Keratinocyte (primary cell): ENCODE results near the gene EEF1AKMT1. TPM values are rescaled to one million over a fixed set of nuclear protein-coding genes. Genes with fewer than 3 reads are reported as not detected.

ENCODE experiments used
- DNase-seq: peaks from one replicate; pipeline ENCODE4 v3.0.0-alpha.2; 2011; ENCODE audit warnings: low read depth, missing footprints, low spot score
- FAIRE-seq: peaks from 2 replicates; lab custom pipeline; 2011; peaks lifted over from hg19 to GRCh38; lab: Jason Lieb, UNC
- H2AFZ ChIP-seq: 2 replicates; pipeline ENCODE4 v1.6.0; 2012; ENCODE audit warnings: low read length, control low read depth, inconsistent platforms; ENCODE audit not compliant: control insufficient read depth
- H3K27ac ChIP-seq: 2 replicates; pipeline ENCODE4 v1.5.1; 2011; ENCODE audit warnings: low read length; ENCODE audit not compliant: control insufficient read depth, insufficient read depth
- H3K27me3 ChIP-seq: 3 replicates; pipeline ENCODE4 v1.6.0; 2011; ENCODE audit warnings: low read length; ENCODE audit not compliant: control insufficient read depth, insufficient read depth; ENCODE audit errors: extremely low read depth
- H3K36me3 ChIP-seq, 2 experiments: 2 replicates in 1 of 2; 3 replicates in 1 of 2; pipeline ENCODE4 v1.5.1; 2011; ENCODE audit warnings: low read length in 2 of 2, mild to moderate bottlenecking in 1 of 2; ENCODE audit not compliant: control insufficient read depth in 2 of 2, insufficient read depth in 2 of 2; ENCODE audit errors: extremely low read depth in 1 of 2
- H3K4me1 ChIP-seq: 3 replicates; pipeline ENCODE4 v1.5.1; 2011; ENCODE audit warnings: low read length; ENCODE audit not compliant: control insufficient read depth, insufficient read depth; ENCODE audit errors: extremely low read depth
- H3K4me2 ChIP-seq: 3 replicates; pipeline ENCODE4 v1.6.0; 2011; ENCODE audit warnings: low read depth, low read length; ENCODE audit not compliant: control insufficient read depth, insufficient read depth; ENCODE audit errors: extremely low read depth
- H3K4me3 ChIP-seq, 3 experiments: fragments of 200-600 bp in 1 of 3; sonication (generic) in 1 of 3; 2 replicates in 2 of 3; 3 replicates in 1 of 3; pipeline ENCODE4 v1.5.1; 2011 to 2016; ENCODE audit warnings: low read length in 3 of 3, mild to moderate bottlenecking in 3 of 3, control low read depth in 2 of 3, inconsistent platforms in 1 of 3, low read depth in 1 of 3, mixed read lengths in 1 of 3, mixed run types in 1 of 3, moderate library complexity in 1 of 3; ENCODE audit not compliant: control insufficient read depth in 2 of 3, insufficient read depth in 2 of 3; ENCODE audit errors: extremely low read depth in 1 of 3
- H3K79me2 ChIP-seq: 2 replicates; pipeline ENCODE4 v1.6.0; 2012; ENCODE audit warnings: low read length; ENCODE audit not compliant: control insufficient read depth, insufficient read depth
- H3K9ac ChIP-seq: 3 replicates; pipeline ENCODE4 v1.6.0; 2011; ENCODE audit warnings: low read length; ENCODE audit not compliant: control insufficient read depth, insufficient read depth; ENCODE audit errors: extremely low read depth
- H3K9me1 ChIP-seq: 3 replicates; pipeline ENCODE4 v1.6.0; 2011; ENCODE audit warnings: low read length; ENCODE audit not compliant: control insufficient read depth, insufficient read depth; ENCODE audit errors: extremely low read depth
- H3K9me3 ChIP-seq: 2 replicates; pipeline ENCODE4 v1.5.1; 2012; ENCODE audit warnings: low read depth, low read length; ENCODE audit not compliant: control insufficient read depth
- H4K20me1 ChIP-seq: 3 replicates; pipeline ENCODE4 v1.6.0; 2011; ENCODE audit warnings: low read length; ENCODE audit not compliant: control insufficient read depth, insufficient read depth; ENCODE audit errors: extremely low read depth
- CTCF ChIP-seq, 3 experiments: IDR thresholded peaks in 1 of 3; conservative IDR thresholded peaks in 1 of 3; optimal IDR thresholded peaks in 1 of 3; 2 replicates in 2 of 3; 3 replicates in 1 of 3; pipeline versions ENCODE3 to v1.5.1; 2011; ENCODE audit warnings: low read length in 3 of 3, mild to moderate bottlenecking in 3 of 3, moderate library complexity in 2 of 3, control low read depth in 1 of 3, inconsistent platforms in 1 of 3; ENCODE audit not compliant: insufficient read depth in 2 of 3; ENCODE audit errors: extremely low read depth in 1 of 3
- EZH2 ChIP-seq: IDR thresholded peaks from one replicate; pipeline ENCODE4 v1.6.1; 2012; ENCODE audit warnings: inconsistent platforms, mild to moderate bottlenecking, low read length, moderate library complexity
- dilution Hi-C: fragments of 300-500 bp; cut with MboI; formaldehyde crosslinking; loops from one replicate; pipeline ENCODE4 v1.7.0; 2020; ENCODE audit warnings: low sequenced_read_pairs; ENCODE audit not compliant: extremely low pct_ligation_motif_present
- polyA plus RNA-seq, 5 experiments: library from polyadenylated mRNA; depleted of rRNA in 3 of 5; stranded (reverse) in 3 of 5; stranded (forward) in 1 of 5; unstranded in 1 of 5; fragments of >200 nt; gene quantifications; 1 replicate in 1 of 5; 2 replicates in 3 of 5; 3 replicates in 1 of 5; pipeline versions ENCODE4 v1.2.1 to v1.2.3, GENCODE V29; 2011 to 2012; ENCODE audit warnings: missing spikeins in 2 of 5, low read depth in 1 of 5, low replicate concordance in 1 of 5

Gene EEF1AKMT1
- polyA plus RNA-seq, 1 donor (not counting 4 experiments of a cell fraction or from before 2014, with no cell fraction given) = 10.1 TPM

- H3K27me3 ChIP-seq = no peaks in the 10 kb centered on the region
- no peaks in the 10 kb centered on the region for H4K20me1 ChIP-seq
- dilution Hi-C loops = no loop called here
- H3K4me1 ChIP-seq = no peaks in the 10 kb centered on the region
- no peaks in the 10 kb centered on the region for H3K9me1 ChIP-seq
- FAIRE-seq = peak; percentile 17
- no peak for TF ChIP-seq EZH2
- TF ChIP-seq CTCF (optimal IDR thresholded peaks at IDR 0.05 in 1 of 3, IDR thresholded peaks at IDR 0.05 in 1 of 3, conservative IDR thresholded peaks at IDR 0.05 in 1 of 3; ENCODE audit: extremely low read depth in 1 of 3, insufficient read depth in 2 of 3, low read length in 3 of 3) = no peak
- no peak overlapping the region for H3K4me2 ChIP-seq
- H3K36me3 ChIP-seq = no peaks in the 10 kb centered on the region
- no peak overlapping the region for H3K27ac ChIP-seq
- no peaks in the 10 kb centered on the region for H3K9me3 ChIP-seq
- no peak overlapping the region for H3K9ac ChIP-seq
- H3K4me3 ChIP-seq = no peak overlapping the region
- no peaks in the 10 kb centered on the region for H3K79me2 ChIP-seq
- no peak overlapping the region for H2AFZ ChIP-seq
- DNase-seq = no peak
Observed at GRCh38 chr13:20738616-20739015, 35.1 kb downstream of the EEF1AKMT1 start.

GRCh38 chr13:20729633-20730585 lies 43.9 kb downstream of the EEF1AKMT1 start:
- DNase-seq = no peak
- Histone ChIP-seq H3K4me1 (no peaks in the 10 kb centered on the region), H3K27ac (no peak overlapping the region), H3K9me1 (no peaks in the 10 kb centered on the region), H3K36me3 (no peaks in the 10 kb centered on the region), H3K4me2 (no peak overlapping the region), H3K27me3 (no peaks in the 10 kb centered on the region), H3K79me2 (no peaks in the 10 kb centered on the region), H3K9me3 (no peaks in the 10 kb centered on the region), H3K9ac (no peak overlapping the region), H4K20me1 (no peaks in the 10 kb centered on the region), H3K4me3 (no peak overlapping the region), H2AFZ (no peak overlapping the region)
- dilution Hi-C loops = no loop called here
- no peak for TF ChIP-seq CTCF (optimal IDR thresholded peaks at IDR 0.05 in 1 of 3, IDR thresholded peaks at IDR 0.05 in 1 of 3, conservative IDR thresholded peaks at IDR 0.05 in 1 of 3; ENCODE audit: extremely low read depth in 1 of 3, insufficient read depth in 2 of 3, low read length in 3 of 3)
- no peak for TF ChIP-seq EZH2
- no peak for FAIRE-seq
